MCF 10A (cell line): ENCODE measurements around the gene ZDHHC22. TPM values are rescaled to one million over a fixed set of nuclear protein-coding genes. Genes with fewer than 3 reads are reported as not detected.

Source experiments
- BruUV-seq: library from RNA; stranded (reverse); fragments of 400-500 nt; replicated peaks from 2 replicates; lab custom pipeline; 2021; lab: Mats Ljungman, UMichigan
- CTCF ChIA-PET: fragments of 300-600 bp; sonication (Branson Sonifier 250); formaldehyde crosslinking; extraction: SDS; loops from one replicate; lab custom pipeline; 2021; ENCODE audit warnings: antibody characterized with exemption, inconsistent platforms; lab: Yijun Ruan, JAX
- POLR2A ChIA-PET: fragments of 300-600, 350-650 bp; sonication (Branson Sonifier 250); formaldehyde crosslinking; extraction: SDS; loops from one replicate; lab custom pipeline; 2020; ENCODE audit warnings: antibody characterized with exemption, inconsistent platforms; lab: Yijun Ruan, JAX
- DNase-seq: peaks from one replicate; pipeline ENCODE4 v3.0.0-alpha.2; 2018; ENCODE audit not compliant: unreplicated experiment
- H3K27ac Mint-ChIP-seq: one replicate; pipeline ENCODE4 v1.8.0; 2022; ENCODE audit warnings: mild to moderate bottlenecking, low read depth, mixed read lengths; ENCODE audit not compliant: unreplicated experiment
- H3K27me3 Mint-ChIP-seq: one replicate; pipeline ENCODE4 v1.8.0; 2022; ENCODE audit warnings: mixed read lengths; ENCODE audit not compliant: insufficient read depth, unreplicated experiment
- H3K36me3 Mint-ChIP-seq: one replicate; pipeline ENCODE4 v1.8.0; 2022; ENCODE audit warnings: mild to moderate bottlenecking, moderate library complexity, mixed read lengths; ENCODE audit not compliant: insufficient read depth, unreplicated experiment
- H3K4me1 Mint-ChIP-seq: one replicate; pipeline ENCODE4 v1.8.0; 2022; ENCODE audit warnings: mixed read lengths; ENCODE audit not compliant: insufficient read depth, unreplicated experiment
- H3K4me3 Mint-ChIP-seq: one replicate; pipeline ENCODE4 v1.8.0; 2022; ENCODE audit warnings: mild to moderate bottlenecking, moderate library complexity, mixed read lengths; ENCODE audit not compliant: unreplicated experiment
- H3K9me3 Mint-ChIP-seq: one replicate; pipeline ENCODE4 v1.8.0; 2022; ENCODE audit warnings: mixed read lengths; ENCODE audit not compliant: unreplicated experiment
- CTCF ChIP-seq: fragments of 200-600 bp; IDR thresholded peaks from one replicate; pipeline ENCODE4 v1.8.0; 2022; ENCODE audit warnings: antibody characterized with exemption, mild to moderate bottlenecking; ENCODE audit not compliant: unreplicated experiment
- intact Hi-C: fragments of 100-400 bp; cut with micrococcal nuclease; formaldehyde crosslinking; loops from 2 replicates; pipeline ENCODE4 v1.14.1; 2022
- total RNA-seq: library from RNA; stranded (reverse); gene quantifications from 2 replicates; pipeline ENCODE4 v1.2.3, GENCODE V29; 2022

ZDHHC22 gene
- total RNA-seq, 1 experiment from 2014 or later, result not detected

GRCh38 chr14:77183896-77184295, 42.3 kb upstream of the ZDHHC22 start:
- peaks cover 41% of the 10 kb centered on the region for H3K4me1 Mint-ChIP-seq
- no peak for DNase-seq
- H3K9me3 Mint-ChIP-seq, result no peaks in the 10 kb centered on the region
- no peak for TF ChIP-seq CTCF
- ChIA-PET CTCF (interaction anchor here (0.6 to 7.6 kb wide), 9 partner anchors 27 to 132 kb away, joined by 3 to 44 read pairs (median 4); no protein-coding TSS in a partner anchor), POLR2A (interaction anchor here (0.6 to 2.7 kb wide), 3 partner anchors 29 to 136 kb away, joined by 3 to 6 read pairs (median 5); partner anchors contain the start of gene POMT2)
- intact Hi-C loops, result no loop called here
- H3K27ac Mint-ChIP-seq, result peak overlapping the region; percentile 83
- peak overlapping the region; percentile 76 for H3K4me3 Mint-ChIP-seq
- no peaks in the 10 kb centered on the region for H3K27me3 Mint-ChIP-seq
- BruUV-seq, result no TSS peak
- peaks cover 9% of the 10 kb centered on the region for H3K36me3 Mint-ChIP-seq

- ChIA-PET POLR2A (interaction anchor here (0.6 to 1.2 kb wide), 5 partner anchors 9 to 195 kb away, joined by 3 to 4 read pairs (median 3); partner anchors contain the start of genes SAMD15 and TMED8), CTCF (interaction anchor here (0.5 to 7.6 kb wide), 6 partner anchors 12 to 306 kb away, joined by 3 to 44 read pairs (median 6); no protein-coding TSS in a partner anchor)
- no peak for TF ChIP-seq CTCF
- no TSS peak for BruUV-seq
- no peaks in the 10 kb centered on the region for H3K27me3 Mint-ChIP-seq
- H3K27ac Mint-ChIP-seq, result no peak within 1 kb of the TSS
- peaks cover 9% of the 10 kb centered on the region for H3K36me3 Mint-ChIP-seq
- H3K4me3 Mint-ChIP-seq, result peak within 1 kb of the TSS; percentile 76
- H3K4me1 Mint-ChIP-seq, result peaks cover 28% of the 10 kb centered on the region
- DNase-seq, result peak; percentile 83
- no peaks in the 10 kb centered on the region for H3K9me3 Mint-ChIP-seq
- intact Hi-C loops, result no loop called here
Observed at GRCh38 chr14:77181603-77182437, 40.2 kb upstream of the ZDHHC22 start, which contains the start of gene TMEM63C. Gene TMEM63C (plus strand): TSS chr14:77181798. CDS start chr14:77218814, 37,016 bp downstream.

- TF ChIP-seq CTCF, result no peak
- POLR2A ChIA-PET, result interaction anchor here (0.7 to 1.2 kb wide), 4 partner anchors 8 to 196 kb away, joined by 3 to 4 read pairs (median 4); partner anchors contain the start of genes SAMD15 and TMED8
- Mint-ChIP-seq H3K4me3 (peak overlapping the region; percentile 76), H3K27ac (no peak overlapping the region), H3K27me3 (no peaks in the 10 kb centered on the region), H3K36me3 (peaks cover 9% of the 10 kb centered on the region), H3K9me3 (no peaks in the 10 kb centered on the region), H3K4me1 (peaks cover 22% of the 10 kb centered on the region)
- no peak for DNase-seq
- BruUV-seq, result no TSS peak
- intact Hi-C loops, result no loop called here
- CTCF ChIA-PET, result interaction anchor here (0.6 to 7.6 kb wide), 9 partner anchors 19 to 306 kb away, joined by 3 to 44 read pairs (median 3); no protein-coding TSS in a partner anchor
Observed at GRCh38 chr14:77180726-77181602, 39.4 kb upstream of the ZDHHC22 start.
